ENCODE measurements around the gene PTPN4. TPM values are rescaled to one million over a fixed set of nuclear protein-coding genes. Genes with fewer than 3 reads are reported as not detected.

Gene PTPN4
- total RNA-seq, 1 experiment from 2014 or later, result 46.8 TPM

DNA sequence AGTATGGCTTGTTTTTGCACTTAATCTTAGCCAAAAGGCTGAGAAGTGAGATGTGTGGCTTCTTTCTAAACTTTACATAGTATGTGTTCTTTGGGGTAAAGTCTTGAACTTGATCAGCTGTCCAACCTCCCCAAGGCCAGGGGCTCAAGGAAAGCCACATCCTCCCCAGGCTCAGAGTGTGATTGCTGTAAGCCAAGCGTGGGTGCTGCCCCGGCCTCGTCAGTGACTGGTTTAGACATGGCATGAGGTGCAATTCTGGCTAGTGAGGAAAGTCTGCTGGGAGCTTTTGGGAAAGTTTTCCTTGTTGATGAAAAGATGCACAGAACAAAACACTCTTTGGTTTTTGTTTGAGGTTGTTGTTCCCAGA is 40.5 kb upstream of the PTPN4 start:
- TF ChIP-seq, protein P1, sequence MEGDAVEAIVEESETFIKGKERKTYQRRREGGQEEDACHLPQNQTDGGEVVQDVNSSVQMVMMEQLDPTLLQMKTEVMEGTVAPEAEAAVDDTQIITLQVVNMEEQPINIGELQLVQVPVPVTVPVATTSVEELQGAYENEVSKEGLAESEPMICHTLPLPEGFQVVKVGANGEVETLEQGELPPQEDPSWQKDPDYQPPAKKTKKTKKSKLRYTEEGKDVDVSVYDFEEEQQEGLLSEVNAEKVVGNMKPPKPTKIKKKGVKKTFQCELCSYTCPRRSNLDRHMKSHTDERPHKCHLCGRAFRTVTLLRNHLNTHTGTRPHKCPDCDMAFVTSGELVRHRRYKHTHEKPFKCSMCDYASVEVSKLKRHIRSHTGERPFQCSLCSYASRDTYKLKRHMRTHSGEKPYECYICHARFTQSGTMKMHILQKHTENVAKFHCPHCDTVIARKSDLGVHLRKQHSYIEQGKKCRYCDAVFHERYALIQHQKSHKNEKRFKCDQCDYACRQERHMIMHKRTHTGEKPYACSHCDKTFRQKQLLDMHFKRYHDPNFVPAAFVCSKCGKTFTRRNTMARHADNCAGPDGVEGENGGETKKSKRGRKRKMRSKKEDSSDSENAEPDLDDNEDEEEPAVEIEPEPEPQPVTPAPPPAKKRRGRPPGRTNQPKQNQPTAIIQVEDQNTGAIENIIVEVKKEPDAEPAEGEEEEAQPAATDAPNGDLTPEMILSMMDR (IDR thresholded peaks at IDR 0.05; ENCODE audit: insufficient read depth in 1 of 2, low read depth in 1 of 2, low read length in 1 of 2, severe bottlenecking in 1 of 2, unreplicated experiment in 1 of 2), result no peak
- intact Hi-C loops (cut with micrococcal nuclease; ENCODE audit: unreplicated experiment), result no loop called here
- Histone ChIP-seq H3K4me1 (peaks cover 7% of the 10 kb centered on the region), H3K4me3 (ENCODE audit: low read depth, low read length) (no peak overlapping the region), H3K9me3 (no peaks in the 10 kb centered on the region), H3K36me3 (ENCODE audit: control insufficient read depth, insufficient read depth, low read length) (no peaks in the 10 kb centered on the region), H3K27me3 (replicated peaks; ENCODE audit: control insufficient read depth, insufficient read depth, low read length) (no peaks in the 10 kb centered on the region; the same call in 1 of the 2 replicates)
- Mint-ChIP-seq H3K9me3 (ENCODE audit: unreplicated experiment) (peaks cover 9% of the 10 kb centered on the region), H3K4me1 (ENCODE audit: low read depth, unreplicated experiment) (no peaks in the 10 kb centered on the region), H3K27me3 (ENCODE audit: insufficient read depth, unreplicated experiment) (no peaks in the 10 kb centered on the region), H3K4me3 (ENCODE audit: unreplicated experiment) (no peak overlapping the region), H3K36me3 (ENCODE audit: insufficient read depth, unreplicated experiment) (no peaks in the 10 kb centered on the region), H3K27ac (ENCODE audit: unreplicated experiment) (no peak overlapping the region)
- ChIA-PET CTCF (interaction anchor here (2.5 kb wide), 1 partner anchor 16 kb away, joined by 7 read pairs; no protein-coding TSS in a partner anchor), POLR2A (no interaction called here)
- DNase-seq, result peak in 1 of 2 experiments; percentile 9
- BruUV-seq (replicated peaks), result no TSS peak

DNA sequence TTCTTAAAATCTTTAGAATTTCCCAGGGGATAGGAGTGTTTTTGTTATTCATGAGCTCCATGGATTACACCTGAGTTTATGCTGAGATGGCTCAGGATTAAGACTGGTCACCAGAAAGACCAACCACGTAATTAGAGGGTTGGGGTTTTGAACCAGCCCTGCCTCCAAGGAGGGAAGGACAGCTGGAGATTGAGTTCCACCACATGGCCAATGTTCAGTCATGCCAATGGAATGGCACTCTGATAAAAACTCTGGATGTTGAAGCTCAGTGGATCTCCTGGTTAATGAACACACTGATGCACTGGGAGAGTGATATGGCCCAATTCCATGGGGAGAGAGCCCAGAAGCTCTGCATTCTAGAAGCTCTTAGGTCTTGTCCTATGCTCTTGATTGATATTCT is 38.7 kb upstream of the PTPN4 start:
- H3K4me1 Mint-ChIP-seq (ENCODE audit: low read depth, unreplicated experiment), result no peaks in the 10 kb centered on the region
- ChIA-PET CTCF (no interaction called here), POLR2A (no interaction called here)
- no peaks in the 10 kb centered on the region for H3K36me3 Mint-ChIP-seq (ENCODE audit: insufficient read depth, unreplicated experiment)
- peaks cover 9% of the 10 kb centered on the region for H3K9me3 Mint-ChIP-seq (ENCODE audit: unreplicated experiment)
- H3K9me3 ChIP-seq, result no peaks in the 10 kb centered on the region
- no peak overlapping the region for H3K4me3 Mint-ChIP-seq (ENCODE audit: unreplicated experiment)
- no peak overlapping the region for H3K27ac Mint-ChIP-seq (ENCODE audit: unreplicated experiment)
- no peaks in the 10 kb centered on the region for H3K36me3 ChIP-seq (ENCODE audit: control insufficient read depth, insufficient read depth, low read length)
- intact Hi-C loops (cut with micrococcal nuclease; ENCODE audit: unreplicated experiment), result no loop called here
- H3K4me1 ChIP-seq, result peaks cover 7% of the 10 kb centered on the region
- no TSS peak for BruUV-seq (replicated peaks)
- H3K27me3 ChIP-seq (replicated peaks; ENCODE audit: control insufficient read depth, insufficient read depth, low read length), result no peaks in the 10 kb centered on the region
- no peak for DNase-seq
- H3K4me3 ChIP-seq (ENCODE audit: low read depth, low read length), result no peak overlapping the region
- TF ChIP-seq, protein P1 (IDR thresholded peaks at IDR 0.05; ENCODE audit: insufficient read depth in 1 of 2, low read depth in 1 of 2, low read length in 1 of 2, severe bottlenecking in 1 of 2, unreplicated experiment in 1 of 2), result no peak
- no peaks in the 10 kb centered on the region for H3K27me3 Mint-ChIP-seq (ENCODE audit: insufficient read depth, unreplicated experiment)

- TF ChIP-seq, protein P1 (IDR thresholded peaks at IDR 0.05; ENCODE audit: insufficient read depth in 1 of 2, low read depth in 1 of 2, low read length in 1 of 2, severe bottlenecking in 1 of 2, unreplicated experiment in 1 of 2), result no peak
- Histone ChIP-seq H3K36me3 (ENCODE audit: control insufficient read depth, insufficient read depth, low read length) (no peaks in the 10 kb centered on the region), H3K9me3 (no peaks in the 10 kb centered on the region), H3K27me3 (replicated peaks; ENCODE audit: control insufficient read depth, insufficient read depth, low read length) (no peaks in the 10 kb centered on the region), H3K4me1 (peaks cover 7% of the 10 kb centered on the region), H3K4me3 (ENCODE audit: low read depth, low read length) (no peak overlapping the region)
- intact Hi-C loops (cut with micrococcal nuclease; ENCODE audit: unreplicated experiment), result no loop called here
- POLR2A ChIA-PET, result no interaction called here
- DNase-seq, result no peak
- Mint-ChIP-seq H3K27me3 (ENCODE audit: insufficient read depth, unreplicated experiment) (no peaks in the 10 kb centered on the region), H3K27ac (ENCODE audit: unreplicated experiment) (no peak overlapping the region), H3K4me1 (ENCODE audit: low read depth, unreplicated experiment) (no peaks in the 10 kb centered on the region), H3K4me3 (ENCODE audit: unreplicated experiment) (no peak overlapping the region), H3K36me3 (ENCODE audit: insufficient read depth, unreplicated experiment) (no peaks in the 10 kb centered on the region), H3K9me3 (ENCODE audit: unreplicated experiment) (peaks cover 9% of the 10 kb centered on the region)
- CTCF ChIA-PET, result no interaction called here
- no TSS peak for BruUV-seq (replicated peaks)
Observed at GRCh38 chr2:119721462-119721861, 38.3 kb upstream of the PTPN4 start.

All from Caco-2 (cell line).